Caki2 (cell line): ENCODE measurements around the gene ZFP37. TPM values are rescaled to one million over a fixed set of nuclear protein-coding genes. Genes with fewer than 3 reads are reported as not detected.
"Not testable (repeated sequence)": the region's sequence is repeated elsewhere in the genome, so short reads cannot be mapped to it uniquely, and the experiment has no call there.

Experiments
- DNase-seq: peaks from one replicate; pipeline ENCODE4 v3.0.0-alpha.2; 2015; ENCODE audit warnings: low read depth
- in situ Hi-C: cut with HindIII; loops from 2 replicates; pipeline ENCODE4 v1.10.0; 2016; ENCODE audit warnings: low sequenced_read_pairs, low pct_unique_long_range_greater_than_20kb, mixed read lengths
- total RNA-seq: library from RNA; depleted of rRNA; stranded (reverse); fragments of >200 nt; shearing (Covaris generic); gene quantifications from 2 replicates; pipeline ENCODE4 v1.2.3, GENCODE V29; 2014; ENCODE audit warnings: low replicate concordance; rRNA removed

The ZFP37 gene
- not detected in 2 replicates for total RNA-seq

DNA sequence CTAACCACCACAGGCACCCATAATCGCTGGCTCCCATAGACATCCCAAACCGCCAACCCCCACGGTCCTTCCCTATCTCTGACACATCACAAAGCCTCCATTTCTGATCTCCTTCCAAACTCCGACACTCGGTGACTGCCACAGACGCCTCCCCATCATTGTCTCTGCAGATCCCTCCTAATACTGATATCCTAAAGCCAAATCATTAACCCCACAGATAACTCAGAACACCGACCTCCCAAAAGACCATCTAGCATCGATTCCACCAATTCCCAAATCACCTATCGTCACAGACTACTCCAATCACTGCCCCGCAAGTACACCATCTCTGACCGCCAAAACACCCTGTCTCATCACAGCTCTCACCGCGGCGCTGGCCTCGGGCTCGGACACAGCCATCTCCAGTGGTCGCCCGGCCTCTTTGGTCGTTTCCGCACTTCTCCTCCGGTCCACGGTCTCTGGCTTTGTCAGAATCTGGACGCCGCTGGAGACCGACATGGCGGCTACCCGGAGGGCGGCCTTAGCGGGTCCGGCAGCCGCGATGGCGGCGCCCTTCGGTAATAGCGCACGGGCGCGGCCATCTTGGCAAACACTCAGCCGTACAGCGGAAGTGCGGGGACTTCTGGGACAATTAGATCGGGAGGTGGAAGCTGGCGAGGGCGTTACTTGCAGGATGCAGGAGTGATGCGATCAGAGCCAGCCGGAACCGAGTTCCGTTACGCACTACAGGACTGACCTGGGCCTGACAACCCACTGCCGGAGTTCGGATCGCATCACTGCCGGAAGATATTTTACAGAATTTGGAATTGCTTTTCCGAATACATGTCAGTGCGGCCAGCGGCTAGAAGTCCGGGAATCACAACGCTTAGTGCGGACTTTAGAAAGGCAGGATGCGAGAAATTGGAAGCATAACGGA lies at the start of gene ZFP37:
ZFP37 (minus strand) TSS at position 534 of the 916 bp plus-strand sequence; CDS start at position 498, 36 bp downstream.
- DNase-seq = no peak
- in situ Hi-C loops = no loop called here

DNA sequence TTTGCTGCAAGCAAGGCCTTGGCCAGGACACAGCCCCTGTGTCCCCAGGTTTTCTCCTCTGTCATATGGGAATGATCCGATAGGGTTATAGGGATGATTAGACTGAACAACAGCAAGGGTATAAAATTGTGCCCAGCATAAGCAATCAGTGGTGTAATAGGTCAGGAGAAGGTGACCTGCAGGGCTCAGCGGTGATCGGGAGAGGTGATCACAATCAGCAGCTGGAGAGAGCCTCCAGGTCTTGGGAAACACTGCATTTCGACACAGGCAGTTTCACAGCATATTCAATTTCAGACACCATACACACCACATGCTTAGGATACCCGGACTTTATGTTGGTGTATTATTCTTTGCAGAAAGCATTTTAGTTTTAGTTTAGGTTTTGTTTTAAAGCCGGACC lies 48.8 kb upstream of the ZFP37 start:
- DNase-seq, in situ Hi-C loops: not testable (repeated sequence)

DNA sequence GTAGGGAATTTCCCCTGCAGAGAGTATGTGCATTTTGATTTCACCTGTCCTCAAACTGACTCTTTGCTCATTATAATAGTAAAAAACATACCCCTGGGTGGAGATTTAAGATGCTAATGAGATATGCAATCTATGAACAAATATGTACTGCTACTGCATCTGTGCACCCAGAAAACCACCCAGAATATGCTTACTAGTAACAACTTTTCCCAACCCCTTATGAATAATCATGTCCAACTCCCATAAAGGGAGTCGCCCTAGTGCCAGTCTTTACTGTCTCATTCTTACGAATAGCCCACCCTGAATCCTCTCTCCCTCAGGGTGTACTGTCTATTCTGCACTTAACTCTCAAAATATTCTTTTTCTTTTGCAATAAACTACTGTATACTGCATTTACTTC lies 39.0 kb upstream of the ZFP37 start:
- in situ Hi-C loops = no loop called here
- DNase-seq = no peak

DNA sequence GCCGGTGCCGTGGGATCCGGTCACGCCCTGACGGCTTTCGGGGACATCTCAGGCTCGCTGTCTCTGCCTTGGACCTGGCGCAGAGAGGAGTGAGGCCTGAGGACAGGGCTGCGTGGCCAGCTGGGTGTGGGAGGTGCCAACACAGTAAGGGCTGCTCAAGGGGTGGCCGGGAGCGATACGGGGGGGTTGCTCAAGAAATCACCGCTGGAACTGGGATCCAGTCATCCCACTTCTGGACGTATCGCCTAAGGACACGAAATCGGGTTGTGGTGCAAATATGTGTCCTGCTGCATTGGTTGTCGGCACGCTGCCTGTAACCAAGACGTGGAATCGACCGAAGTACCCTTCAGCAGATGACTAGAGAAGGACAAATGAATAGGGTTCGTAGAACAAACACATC lies 33.4 kb upstream of the ZFP37 start:
- DNase-seq, in situ Hi-C loops: not testable (repeated sequence)

DNA sequence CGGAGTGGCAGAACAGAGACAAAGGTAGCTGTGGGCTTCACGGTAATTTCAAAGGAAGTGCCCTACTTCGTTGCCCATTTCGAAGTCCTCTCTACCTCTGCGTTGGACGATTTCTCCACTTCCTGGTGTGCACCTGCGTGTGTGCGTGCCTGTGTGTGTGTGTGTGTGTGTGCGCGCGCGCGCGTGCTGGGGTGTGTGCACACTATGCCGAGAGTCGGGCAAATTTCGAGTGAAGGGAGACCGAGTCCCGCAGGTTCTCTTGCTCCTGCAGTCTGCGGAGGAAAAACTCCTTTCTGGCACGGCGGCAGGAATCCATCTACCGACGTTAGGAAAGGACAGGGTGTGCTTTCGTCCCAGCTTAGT lies 32.6 kb upstream of the ZFP37 start:
- in situ Hi-C loops, DNase-seq: not testable (repeated sequence)

DNA sequence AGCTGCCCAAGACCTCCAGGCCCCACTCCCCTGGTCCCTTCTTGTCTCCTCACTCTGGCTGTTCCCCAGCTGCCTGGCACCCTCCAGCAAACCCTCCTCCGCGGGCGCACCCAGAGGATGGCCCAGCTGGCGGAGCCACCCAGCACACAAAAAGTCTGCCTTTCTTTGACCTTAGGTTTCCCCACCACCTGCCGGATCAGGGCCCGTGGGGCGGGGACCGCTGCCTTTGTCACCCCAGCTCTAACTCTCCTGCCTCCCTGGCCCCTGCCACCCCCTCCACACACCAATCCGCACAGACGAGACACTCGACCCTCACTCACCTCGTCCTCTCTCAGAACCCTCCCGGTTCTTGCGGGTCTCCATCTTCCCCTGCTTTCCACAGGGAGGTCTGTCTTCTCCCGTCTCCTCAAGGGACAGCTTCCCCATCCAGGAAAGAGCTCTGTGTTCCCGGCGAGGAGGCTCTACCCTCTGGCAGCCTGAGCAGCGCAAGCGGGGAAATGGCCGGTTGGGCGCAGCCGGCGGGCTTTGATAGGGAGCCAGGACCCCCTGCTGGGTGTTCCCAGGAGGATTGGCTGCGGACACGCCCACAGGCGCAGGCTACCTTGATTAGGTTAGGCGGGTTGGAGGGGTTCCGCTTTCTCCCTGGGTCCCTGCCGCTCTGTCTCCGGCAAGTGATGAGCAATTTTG lies 32.1 kb upstream of the ZFP37 start:
- DNase-seq, in situ Hi-C loops: not testable (repeated sequence)

DNA sequence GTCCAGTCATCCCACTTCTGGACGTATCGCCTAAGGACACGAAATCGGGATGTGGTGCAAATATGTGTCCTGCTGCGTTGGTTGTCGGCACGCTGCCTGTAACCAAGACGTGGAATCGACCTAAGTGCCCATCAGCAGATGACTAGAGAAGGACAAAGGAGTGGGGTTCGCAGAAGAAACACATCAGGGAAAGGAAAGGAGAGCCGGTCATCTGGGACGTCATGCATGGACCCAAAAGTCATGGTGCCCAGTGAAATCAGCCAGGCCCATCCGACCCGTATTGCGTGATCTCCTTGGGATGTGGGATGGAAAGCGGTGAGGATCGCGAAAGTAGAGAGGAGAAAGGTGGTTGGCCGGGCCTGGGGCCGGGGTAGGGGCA lies 6.4 kb upstream of the ZFP37 start:
- DNase-seq, in situ Hi-C loops: not testable (repeated sequence)

DNA sequence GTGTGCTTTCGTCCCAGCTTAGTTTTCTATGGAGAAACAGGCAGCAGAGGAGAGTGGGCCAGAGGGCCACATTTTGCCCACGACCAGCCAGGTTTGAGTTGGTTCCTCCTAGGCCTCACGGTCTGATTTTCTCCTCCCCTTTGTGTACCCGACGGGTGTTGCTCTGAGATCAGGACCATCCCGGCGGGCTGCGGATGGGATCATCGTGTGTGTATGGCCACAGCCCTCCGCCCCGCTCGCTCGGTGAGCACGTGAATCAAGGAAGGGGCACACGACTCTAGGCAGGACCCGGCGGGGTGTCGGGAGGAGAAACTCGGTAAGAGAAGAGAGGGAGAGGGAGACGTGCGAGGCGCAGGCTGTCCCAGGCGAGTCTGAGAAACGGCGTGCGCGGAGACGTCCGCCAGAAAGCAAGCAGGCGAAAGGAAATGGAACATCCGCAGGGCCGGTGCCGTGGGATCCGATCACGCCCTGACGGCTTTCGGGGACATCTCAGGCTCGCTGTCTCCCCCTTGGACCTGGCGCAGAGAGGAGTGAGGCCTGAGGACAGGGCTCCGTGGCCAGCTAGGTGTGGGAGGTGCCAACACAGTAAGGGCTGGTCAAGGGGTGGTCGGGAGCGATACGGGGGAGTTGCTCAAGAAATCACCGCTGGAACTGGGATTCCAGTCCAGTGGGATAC lies 5.9 kb upstream of the ZFP37 start:
- in situ Hi-C loops, DNase-seq: not testable (repeated sequence)

DNA sequence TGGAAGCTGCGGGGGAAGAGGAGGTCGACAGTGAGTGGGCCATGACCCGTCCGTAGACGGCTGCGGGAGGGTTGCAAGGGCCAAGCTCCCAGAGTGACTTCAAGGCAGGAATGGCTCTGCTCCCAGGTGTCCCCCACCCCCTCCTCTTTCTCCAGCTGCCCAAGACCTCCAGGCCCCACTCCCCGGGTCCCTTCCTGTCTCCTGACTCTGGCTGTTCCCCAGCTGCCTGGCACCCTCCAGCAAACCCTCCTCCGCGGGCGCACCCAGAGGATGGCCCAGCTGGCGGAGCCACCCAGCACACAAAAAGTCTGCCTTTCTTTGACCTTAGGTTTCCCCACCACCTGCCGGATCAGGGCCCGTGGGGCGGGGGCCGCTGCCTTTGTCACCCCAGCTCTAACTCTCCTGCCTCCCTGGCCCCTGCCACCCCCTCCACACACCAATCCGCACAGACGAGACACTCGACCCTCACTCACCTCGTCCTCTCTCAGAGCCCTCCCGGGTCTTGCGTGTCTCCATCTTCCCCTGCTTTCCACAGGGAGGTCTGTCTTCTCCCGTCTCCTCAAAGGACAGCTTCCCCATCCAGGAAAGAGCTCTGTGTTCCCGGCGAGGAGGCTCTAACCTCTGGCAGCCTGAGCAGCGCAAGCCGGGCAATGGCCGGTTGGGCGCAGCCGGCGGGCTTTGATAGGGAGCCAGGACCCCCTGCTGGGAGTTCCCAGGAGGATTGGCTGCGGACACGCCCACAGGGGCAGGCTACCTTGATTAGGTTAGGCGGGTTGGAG lies 4.7 kb upstream of the ZFP37 start:
- in situ Hi-C loops, DNase-seq: not testable (repeated sequence)

DNA sequence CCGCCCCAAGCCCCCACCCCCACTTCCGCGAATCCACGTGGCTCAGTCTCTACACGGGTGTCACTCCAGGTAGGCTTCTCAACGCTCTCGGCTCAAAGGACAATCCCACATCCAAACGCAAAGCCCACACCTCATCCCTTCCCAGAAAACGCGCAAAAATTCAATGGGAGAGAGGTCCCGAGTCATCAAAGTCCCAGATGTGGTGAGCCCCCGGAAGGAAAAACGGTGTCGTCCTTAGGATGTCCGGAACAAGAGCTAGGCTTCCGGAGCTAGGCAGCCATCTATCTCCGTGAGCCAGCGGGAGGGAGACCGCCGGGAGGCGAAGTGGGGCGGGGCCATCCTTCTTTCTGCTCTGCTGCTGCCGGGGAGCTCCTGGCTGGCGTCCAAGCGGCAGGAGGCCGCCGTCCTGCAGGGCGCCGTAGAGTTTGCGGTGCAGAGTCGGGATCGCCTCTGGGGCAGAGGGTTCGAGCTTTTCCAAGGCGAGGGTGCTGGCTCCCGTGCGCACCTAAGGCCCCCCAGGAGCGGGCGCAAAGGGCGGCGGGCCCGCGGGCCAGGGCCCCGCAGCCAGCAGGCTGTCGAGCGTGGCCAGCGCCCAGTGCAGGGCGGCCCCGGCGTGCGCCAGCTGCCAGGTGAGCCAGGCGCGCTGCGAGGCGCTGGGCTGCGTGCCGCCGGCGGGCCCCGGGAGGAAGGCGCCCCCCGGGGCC lies 3.2 kb upstream of the ZFP37 start:
- in situ Hi-C loops, DNase-seq: not testable (repeated sequence)

DNA sequence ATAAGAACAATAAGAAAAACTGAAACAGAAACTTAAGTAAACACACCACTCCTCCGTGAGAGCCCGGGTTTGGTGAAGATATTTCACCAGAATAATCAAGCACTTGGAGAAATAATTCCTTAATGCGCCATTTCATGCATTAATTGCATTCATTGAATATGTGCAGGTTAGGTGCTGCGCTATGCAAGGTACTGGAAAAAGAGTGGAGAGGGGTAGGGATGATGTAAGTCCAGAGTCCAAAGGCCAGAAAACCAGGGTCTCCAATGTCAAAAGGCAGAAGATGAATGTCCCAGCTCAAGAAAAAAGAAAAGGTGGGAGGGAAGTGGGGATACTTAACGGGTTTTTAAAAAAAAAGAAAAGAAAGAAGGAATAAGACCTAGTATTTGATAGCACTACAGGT lies 669 bp upstream of the ZFP37 start:
- no peak for DNase-seq
- in situ Hi-C loops = no loop called here

DNA sequence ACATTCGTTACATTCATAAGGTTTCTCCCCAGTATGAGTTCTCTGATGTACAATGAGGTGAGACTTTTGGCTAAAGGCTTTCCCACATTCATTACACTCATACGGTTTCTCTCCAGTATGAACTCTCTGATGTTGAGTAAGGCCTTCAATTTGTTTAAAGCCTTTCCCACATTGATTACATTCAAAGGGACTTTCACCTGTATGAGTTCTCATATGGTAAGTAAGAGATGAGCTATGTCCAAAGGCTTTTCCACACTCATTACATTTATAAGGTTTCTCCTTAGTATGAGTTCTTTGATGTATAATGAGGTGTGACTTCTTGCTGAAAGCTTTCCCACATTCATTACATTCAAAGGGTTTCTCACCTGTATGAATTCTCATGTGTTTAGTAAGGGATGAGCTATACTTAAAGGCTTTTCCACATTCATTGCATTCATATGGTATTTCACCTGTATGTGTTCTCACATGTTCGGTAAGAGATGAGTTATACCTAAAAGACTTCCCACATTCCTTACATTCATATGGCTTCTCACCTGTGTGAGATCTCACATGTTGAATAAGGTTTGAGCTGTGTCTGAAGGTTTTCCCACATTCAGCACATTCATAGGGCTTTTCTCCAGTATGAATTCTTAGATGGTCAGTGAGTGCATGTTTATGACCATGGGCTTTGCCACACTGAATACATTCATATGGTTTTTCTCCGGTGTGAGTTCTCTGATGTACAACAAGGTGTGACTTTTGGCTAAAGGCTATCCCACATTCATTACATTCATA lies 13.5 kb downstream of the ZFP37 start:
- peak; percentile 16 for DNase-seq
- in situ Hi-C loops = no loop called here

DNA sequence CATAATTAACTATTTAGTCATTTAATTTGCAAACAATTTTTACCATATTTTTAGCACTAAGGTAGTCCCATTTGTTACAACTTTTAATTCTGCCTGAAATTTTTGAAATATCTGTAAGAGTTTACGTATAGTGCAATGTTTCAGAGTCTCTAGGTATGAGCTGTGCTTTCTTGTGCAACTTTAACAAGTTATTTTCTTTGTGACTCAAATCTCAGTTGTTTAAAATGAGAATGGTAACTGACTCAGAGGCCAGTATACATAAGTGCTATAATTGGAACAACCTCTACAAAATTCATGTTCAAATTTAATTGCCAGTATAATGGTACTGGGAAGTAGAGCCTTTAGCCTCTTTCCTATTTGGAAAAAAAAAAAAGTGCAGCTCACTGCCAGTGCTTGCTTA lies 30.3 kb downstream of the ZFP37 start:
- no peak for DNase-seq
- in situ Hi-C loops = no loop called here

DNA sequence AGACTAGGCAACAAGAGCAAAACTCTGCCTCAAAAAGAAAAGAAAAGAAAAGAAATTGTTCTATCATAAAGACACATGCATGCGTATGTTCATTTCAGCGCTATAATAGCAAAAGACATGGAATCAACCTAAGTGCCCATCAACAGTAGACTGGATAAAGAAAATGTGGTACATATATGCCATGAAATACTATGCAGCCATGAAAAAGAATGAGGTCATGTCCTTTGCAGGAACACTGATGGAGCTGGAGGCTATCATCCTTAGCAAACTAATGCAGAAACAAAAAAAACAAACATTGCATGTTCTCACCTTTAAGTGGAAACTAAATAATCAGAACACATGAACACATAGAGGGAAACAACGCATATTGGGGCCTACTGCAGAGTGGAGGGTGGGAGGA lies 38.3 kb downstream of the ZFP37 start:
- DNase-seq = no peak
- in situ Hi-C loops = no loop called here

DNA sequence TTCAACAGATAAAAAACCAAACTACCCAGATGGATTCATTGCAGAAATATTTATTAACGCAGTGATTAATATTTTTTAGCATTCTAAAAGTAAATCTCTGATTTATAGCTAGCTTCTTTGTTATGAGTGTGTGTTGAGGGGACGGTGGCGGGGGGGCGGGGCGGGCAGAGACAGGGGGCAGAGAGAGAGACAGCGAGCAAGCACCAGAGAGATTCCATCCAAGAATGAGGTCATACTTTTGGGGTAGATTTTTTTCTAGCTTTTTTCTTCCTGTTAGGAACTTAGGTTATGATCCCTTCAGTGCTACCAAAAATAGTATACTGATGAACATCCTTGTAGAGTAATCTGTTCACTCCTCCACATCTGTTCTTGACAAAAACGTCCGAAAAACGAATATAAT lies 44.0 kb downstream of the ZFP37 start:
- no peak for DNase-seq
- in situ Hi-C loops = no loop called here

DNA sequence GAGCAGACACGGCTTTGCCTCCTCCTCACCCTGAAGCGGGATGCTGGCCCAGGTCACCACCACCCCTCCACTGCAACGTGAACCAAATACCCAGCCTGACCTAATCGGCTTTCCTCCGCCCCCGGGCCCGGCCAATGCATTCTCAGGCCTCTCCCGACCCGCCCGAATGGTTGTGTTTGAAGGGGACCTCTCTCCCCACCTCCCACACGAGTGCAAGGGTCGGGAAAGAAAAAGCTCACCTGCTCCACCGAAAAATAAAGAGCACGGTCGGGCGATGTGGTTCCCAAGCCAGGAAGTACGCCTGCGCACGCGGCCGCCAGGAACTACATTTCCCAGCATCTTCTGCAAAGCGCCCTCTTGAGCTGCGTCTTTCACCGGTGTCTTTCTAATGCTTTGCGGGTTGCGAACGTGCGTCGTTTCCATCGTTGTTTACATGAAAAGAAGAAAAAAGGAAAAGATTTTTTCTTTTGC lies 44.6 kb downstream of the ZFP37 start, which contains the start of gene ZNF883:
ZNF883 (minus strand) TSS at position 282 of the 471 bp plus-strand sequence.
- in situ Hi-C loops = no loop called here
- peak; percentile 31 for DNase-seq

DNA sequence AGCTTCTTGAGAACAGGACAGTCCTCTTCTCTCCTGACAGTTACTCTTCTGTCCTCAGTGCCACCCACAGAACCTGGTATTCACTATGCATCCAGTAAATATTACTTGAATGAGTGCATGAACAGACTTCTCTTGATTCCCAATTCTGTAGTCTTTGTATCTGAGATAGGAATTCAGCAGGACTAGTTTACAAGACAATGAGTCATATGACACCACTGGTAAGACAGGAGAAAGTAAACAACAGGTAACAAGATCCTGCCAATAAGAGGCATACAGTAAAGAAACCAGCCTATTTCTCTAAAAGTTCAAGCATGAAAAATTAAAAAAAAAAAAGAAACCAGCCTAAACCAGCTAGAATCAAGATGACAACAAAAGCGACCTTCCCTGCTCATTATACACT lies 50.7 kb downstream of the ZFP37 start:
- in situ Hi-C loops = no loop called here
- DNase-seq = no peak
